ENCODE data around the gene SHROOM4.
A peak's percentile ranks its signal among the peaks of the same experiment; 100 is the strongest.

SHROOM4 gene

DNA sequence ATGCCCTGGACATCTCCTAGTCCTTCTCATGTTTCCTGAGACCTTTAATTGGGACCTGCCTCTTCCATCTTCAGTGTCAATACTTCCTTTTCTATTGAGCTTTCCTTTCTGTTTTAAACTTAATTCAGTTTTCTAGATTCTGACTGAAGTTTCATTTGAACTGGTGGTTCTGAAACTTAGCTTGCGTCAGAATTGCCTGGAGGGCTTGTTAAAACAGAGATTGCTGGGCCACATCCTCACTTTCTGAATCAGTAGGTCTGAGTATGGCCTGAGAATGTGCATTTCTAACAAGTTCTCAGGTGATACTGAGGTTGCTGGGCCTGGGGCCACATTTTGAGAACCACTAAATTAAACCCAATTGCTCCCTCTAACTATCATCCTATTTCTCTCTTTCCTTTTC, 191.2 kb downstream of the SHROOM4 start:
- DNase-seq = no peak

DNA sequence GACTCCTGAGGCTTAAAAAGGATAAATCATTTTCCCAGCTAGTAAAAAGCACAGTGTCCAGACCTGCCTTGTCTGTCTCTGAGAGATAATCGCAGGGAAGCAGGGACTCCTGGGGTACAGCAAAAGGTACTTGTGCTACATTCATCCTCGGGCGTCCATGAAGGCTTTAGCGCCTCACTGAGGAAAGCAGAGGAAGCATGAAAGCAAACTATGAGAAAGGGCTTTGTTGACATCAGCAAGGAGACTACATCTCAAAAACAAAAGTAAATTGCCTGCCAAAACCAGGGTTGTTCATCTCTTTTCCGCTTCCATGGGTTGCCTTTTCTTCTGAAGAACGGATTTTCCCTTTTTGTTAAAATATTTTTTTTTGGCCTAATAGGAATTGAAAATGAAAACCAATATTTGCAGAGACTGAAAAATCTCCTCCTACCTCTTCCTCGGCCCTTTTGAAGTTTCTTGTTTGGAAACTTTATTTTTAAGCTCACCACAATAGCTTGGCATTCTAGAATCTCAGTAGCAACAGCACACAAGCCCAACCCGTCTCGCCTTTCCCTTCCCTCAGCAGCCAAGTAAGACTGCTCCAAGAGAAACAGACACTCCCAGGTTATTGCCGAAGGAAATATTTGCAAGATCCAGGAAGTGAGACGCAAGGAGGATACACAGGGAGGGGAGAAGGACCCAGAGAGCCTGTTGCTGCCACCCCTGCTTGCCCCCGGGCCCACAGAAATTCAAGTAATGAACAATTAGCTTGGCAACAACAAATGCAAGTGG, 195.0 kb downstream of the SHROOM4 start:
- no peak for DNase-seq

GRCh38 chrX:50617183-50617582, 196.8 kb downstream of the SHROOM4 start:
- DNase-seq = no peak

GRCh38 chrX:50615570-50616158, 198.3 kb downstream of the SHROOM4 start:
- no peak for DNase-seq

DNA sequence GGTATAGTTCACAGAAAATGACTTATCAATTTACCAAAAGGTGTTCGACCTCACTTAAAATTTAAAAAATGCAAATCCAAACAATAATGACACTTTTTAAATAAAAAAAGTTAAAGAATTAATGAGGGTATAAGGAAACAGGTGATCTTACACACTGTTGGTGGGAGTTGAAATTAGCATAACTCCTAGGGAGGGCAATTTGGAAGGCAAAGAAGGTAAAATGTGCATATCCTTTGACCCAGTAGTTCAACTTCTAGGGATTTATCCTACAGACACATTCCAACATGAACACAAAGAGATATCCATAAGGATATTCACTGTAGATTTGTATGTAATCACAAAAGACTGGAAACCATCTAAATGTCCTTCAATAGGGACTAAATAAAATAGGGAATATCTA, 199.5 kb downstream of the SHROOM4 start:
- DNase-seq = no peak

- DNase-seq = no peak
Observed at GRCh38 chrX:50613846-50614245, 200.1 kb downstream of the SHROOM4 start.

DNA sequence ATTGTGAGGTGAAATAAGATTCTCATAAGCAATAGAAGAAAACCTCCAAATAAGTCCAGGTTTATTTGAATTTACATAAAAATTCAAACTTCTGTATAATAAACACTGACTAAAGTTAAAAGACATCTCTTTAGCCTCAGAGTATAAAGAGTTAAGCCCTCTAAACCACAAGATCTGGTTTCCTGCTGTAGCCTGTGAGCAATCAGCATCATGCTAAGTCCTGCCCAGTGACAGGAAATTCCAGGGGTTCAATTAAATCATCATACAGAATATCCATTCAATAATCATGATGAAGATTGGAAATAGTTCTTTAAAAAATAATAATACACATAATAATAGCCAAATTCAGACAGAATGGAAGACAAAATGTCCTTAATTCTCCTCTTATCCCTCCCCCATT, 204.2 kb downstream of the SHROOM4 start:
- no peak for DNase-seq

DNA sequence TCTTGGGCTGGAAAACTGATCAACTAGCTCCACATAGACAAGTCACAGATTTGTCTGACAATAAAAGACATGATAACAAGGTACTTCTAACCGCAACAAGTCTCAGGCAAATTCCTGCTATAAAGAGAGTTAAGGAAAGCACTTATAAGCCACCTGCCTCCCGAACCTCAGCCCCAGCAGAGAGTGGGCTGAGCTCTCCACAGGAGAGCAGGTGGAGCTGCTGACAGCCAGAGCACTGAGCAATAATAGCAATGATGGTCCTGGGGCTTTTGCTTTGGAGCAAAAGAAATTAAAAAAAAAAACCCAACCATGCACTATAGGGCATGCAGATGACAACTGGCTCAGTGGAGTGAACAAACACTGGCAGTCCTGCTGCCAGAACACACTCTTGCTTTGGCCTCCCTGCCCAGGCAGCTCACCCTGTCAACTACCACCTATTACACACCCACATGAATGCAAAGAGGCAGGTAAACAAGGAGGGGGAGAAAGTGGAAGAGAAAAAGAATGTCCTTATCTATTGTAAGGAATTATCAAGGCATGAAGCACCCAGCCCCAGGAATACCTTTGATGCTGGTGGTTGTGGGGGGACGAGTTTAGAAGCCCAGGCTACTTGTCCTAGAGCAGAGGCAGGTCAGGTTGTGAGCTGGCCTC, 207.6 kb downstream of the SHROOM4 start:
- DNase-seq = no peak

DNA sequence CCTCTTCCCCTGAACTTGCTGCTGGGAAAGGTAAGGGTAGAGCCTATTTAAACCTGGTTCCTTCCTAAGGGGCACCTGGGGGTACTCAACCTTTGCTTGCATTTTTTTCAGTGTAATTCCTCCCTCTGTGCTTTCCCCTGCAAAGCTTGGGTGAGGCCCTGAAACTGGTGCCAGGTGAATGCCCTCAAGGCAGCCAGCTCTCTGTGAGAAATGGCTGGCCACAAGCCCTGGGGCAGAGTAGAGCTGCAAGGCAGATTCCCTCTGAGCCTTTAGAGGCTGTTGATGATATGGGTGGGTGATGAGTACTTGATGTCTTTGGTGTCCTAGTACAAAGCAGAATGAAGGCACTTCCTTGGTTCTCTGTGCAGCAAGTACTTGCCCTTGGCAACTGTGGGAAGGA, 217.9 kb downstream of the SHROOM4 start:
- DNase-seq = no peak

- DNase-seq = no peak
Observed at GRCh38 chrX:50594788-50595187, 219.2 kb downstream of the SHROOM4 start.

- DNase-seq = no peak
Observed at GRCh38 chrX:50586980-50587379, 227.0 kb downstream of the SHROOM4 start.

GRCh38 chrX:50586407-50586806, 227.6 kb downstream of the SHROOM4 start:
- no peak for DNase-seq

DNA sequence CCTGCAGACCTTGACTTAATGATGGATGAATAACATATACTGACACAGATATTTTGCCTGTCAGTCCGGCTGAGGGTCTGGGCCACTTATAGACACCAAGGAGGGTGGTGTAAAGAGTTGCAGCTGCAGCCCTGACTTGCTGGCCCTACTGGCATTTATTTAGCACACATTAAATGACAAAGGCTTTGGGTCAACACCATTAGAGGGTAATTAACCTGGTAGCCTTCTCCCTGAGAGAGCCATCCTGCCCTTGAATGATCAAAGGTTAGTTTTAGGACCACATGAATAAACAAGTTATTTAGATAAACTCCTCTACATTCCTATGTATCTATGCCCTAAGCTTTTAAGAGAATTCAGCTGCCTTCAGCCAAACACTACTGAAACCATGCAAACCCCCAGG, 232.6 kb downstream of the SHROOM4 start:
- DNase-seq = no peak

DNA sequence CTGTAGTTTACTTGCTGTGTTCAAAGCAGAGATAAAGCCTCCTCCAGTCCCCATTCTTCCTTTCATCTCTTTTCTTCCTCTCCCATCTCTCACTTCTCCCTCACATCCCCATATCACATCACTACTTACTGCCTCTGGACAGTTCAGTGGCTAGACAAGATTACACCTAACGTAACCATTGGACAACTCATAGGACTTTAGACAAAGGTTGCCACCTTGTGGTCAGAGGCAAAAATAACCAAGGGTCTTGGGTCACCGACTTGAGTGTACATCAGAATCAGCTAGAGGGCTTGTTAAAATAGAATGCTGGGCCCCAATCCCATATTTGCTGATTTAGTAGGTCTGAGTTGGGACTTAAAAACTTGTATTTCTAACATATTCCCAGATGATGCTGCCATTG, 234.0 kb downstream of the SHROOM4 start:
- DNase-seq = peak in 15 of 56 donors; percentile 0 to 40 (median 4)

DNA sequence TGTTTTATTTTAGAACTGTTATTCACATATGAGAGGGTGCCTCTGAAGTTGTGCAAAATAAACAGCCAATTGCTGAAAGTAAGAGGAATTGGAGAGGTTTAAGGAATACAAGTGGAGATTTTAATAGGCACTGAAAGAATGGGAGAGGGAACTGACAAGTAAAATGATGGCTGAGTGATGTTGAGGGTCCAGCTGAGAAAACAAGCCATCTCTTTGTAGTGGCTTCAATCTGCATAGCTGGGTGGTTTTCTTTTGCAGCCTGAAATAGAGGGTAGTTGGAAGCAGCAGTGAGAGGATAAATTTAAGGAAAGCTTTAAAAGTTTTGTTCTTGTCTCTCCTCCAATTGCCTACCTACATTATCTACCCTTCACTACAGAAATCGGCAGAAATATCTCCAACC, 236.7 kb downstream of the SHROOM4 start:
- no peak for DNase-seq

DNA sequence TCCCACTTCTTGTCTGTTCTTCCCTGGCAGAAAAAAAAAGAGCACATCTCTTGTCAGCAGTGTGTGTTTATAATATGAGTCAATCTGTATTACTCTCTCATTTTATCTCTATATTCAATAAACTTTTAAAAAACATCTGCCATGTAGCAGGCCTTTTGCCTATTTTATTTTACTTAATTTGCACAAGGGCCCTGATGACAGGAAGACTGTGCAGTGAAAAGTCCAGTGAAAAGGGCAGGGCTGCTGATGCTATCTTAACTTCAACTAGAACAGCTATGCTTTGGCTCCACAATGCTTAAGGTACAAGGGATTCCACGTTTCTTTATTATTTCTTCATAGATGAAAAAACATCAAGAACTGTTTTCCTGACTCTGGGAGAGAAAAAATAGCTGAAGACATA, 246.4 kb downstream of the SHROOM4 start:
- DNase-seq = no peak

DNA sequence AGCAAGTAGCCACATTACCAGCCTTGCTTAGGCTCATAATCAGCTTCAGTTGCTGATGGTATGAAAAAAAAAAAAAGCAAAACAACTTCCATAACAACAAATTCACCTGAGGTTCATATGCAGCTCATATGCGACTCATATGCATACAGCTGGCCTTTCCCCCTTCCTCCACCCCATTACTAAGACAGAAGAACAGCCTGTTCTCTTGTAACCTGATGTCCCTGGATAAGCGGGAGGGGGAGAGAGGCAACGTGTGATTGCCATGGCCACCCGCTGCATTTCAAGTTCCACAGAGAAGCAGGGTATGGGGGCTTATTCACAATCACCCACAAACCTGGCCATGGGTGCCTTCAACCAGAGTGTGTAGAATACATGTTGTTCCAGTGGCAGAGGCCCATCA, 248.3 kb downstream of the SHROOM4 start:
- DNase-seq = no peak
